Ascending aorta (tissue), 2 donors: ENCODE data around the gene DISP1. TPM values are rescaled to one million over a fixed set of nuclear protein-coding genes. Genes with fewer than 3 reads are reported as not detected.
A peak's percentile ranks its signal among the peaks of the same experiment; 100 is the strongest.

Experiments used
- DNase-seq, 2 donors: peaks; one replicate each; pipeline ENCODE4 v3.0.0-alpha.2; 2019; ENCODE audit warnings: low spot score in 2 of 2
- H3K27ac ChIP-seq, 2 donors: fragments of 200-600 bp; sonication (generic); one replicate each; pipeline ENCODE4 v1.5.1; 2016 to 2017; ENCODE audit warnings: mild to moderate bottlenecking in 1 of 2
- H3K27me3 ChIP-seq: fragments of 200-600 bp; sonication (generic); one replicate; pipeline ENCODE4 v1.5.1; 2017
- H3K36me3 ChIP-seq, 2 donors: fragments of 200-600 bp; sonication (generic); one replicate each; pipeline ENCODE4 v1.5.1; 2016
- H3K4me1 ChIP-seq, 2 donors: fragments of 200-600 bp; sonication (generic); one replicate each; pipeline ENCODE4 v1.5.1; 2016 to 2017; ENCODE audit warnings: mild to moderate bottlenecking in 1 of 2
- H3K4me3 ChIP-seq, 2 donors: fragments of 200-600 bp; sonication (generic); one replicate each; pipeline ENCODE4 v1.5.1; 2016 to 2017; ENCODE audit warnings: mild to moderate bottlenecking in 1 of 2
- H3K9me3 ChIP-seq, 2 donors: fragments of 200-600 bp; sonication (generic); one replicate each; pipeline ENCODE4 v1.5.1; 2016
- intact Hi-C: fragments of 100-400 bp; cut with DNase I; formaldehyde crosslinking; loops from one replicate; pipeline ENCODE4 v1.15.1; 2023
- total RNA-seq: library from RNA; depleted of rRNA; stranded (reverse); fragments of >200 nt; gene quantifications from one replicate; pipeline ENCODE4 v1.1.0, GENCODE V29; 2016
- TF ChIP-seq, protein P1 (sequence below), 3 experiments: fragments of 200-600 bp in 2 of 3; fragments of 450-650 bp in 1 of 3; sonication (generic) in 2 of 3; IDR thresholded peaks; one replicate each; pipeline ENCODE4 v1.5.1; 2016 to 2019; ENCODE audit warnings: antibody characterized with exemption in 3 of 3, mild to moderate bottlenecking in 1 of 3, moderate library complexity in 1 of 3

The DISP1 gene
- total RNA-seq, 1 donor from 2014 or later: 23.2 TPM

DNA sequence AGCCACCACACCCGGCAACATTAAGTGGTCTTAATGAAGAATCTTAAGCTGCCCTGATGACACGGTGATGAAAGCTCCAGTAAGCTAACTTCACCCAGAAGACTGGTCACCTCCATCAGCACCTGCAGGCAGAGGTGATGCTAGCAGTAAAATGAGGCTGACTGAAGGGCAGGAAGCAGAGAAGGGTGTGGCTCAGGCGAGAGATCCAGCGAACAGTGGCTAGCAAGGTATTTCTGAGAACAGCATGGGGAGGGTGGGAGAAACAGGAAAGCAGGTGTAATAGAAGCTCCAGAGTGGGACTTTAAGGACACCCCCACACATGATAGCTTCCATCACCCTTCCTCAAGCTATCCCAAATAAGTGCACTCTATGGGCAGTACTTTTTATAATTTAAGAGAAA, 15.9 kb upstream of the DISP1 start:
- no peak for DNase-seq
- H3K27ac ChIP-seq: no peak overlapping the region
- intact Hi-C loops: no loop called here
- TF ChIP-seq, protein P1, sequence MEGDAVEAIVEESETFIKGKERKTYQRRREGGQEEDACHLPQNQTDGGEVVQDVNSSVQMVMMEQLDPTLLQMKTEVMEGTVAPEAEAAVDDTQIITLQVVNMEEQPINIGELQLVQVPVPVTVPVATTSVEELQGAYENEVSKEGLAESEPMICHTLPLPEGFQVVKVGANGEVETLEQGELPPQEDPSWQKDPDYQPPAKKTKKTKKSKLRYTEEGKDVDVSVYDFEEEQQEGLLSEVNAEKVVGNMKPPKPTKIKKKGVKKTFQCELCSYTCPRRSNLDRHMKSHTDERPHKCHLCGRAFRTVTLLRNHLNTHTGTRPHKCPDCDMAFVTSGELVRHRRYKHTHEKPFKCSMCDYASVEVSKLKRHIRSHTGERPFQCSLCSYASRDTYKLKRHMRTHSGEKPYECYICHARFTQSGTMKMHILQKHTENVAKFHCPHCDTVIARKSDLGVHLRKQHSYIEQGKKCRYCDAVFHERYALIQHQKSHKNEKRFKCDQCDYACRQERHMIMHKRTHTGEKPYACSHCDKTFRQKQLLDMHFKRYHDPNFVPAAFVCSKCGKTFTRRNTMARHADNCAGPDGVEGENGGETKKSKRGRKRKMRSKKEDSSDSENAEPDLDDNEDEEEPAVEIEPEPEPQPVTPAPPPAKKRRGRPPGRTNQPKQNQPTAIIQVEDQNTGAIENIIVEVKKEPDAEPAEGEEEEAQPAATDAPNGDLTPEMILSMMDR (IDR thresholded peaks at IDR 0.05): no peak
- H3K9me3 ChIP-seq: no peaks in the 10 kb centered on the region
- H3K4me3 ChIP-seq: no peak overlapping the region
- no peaks in the 10 kb centered on the region for H3K36me3 ChIP-seq
- no peaks in the 10 kb centered on the region for H3K4me1 ChIP-seq
- no peaks in the 10 kb centered on the region for H3K27me3 ChIP-seq

DNA sequence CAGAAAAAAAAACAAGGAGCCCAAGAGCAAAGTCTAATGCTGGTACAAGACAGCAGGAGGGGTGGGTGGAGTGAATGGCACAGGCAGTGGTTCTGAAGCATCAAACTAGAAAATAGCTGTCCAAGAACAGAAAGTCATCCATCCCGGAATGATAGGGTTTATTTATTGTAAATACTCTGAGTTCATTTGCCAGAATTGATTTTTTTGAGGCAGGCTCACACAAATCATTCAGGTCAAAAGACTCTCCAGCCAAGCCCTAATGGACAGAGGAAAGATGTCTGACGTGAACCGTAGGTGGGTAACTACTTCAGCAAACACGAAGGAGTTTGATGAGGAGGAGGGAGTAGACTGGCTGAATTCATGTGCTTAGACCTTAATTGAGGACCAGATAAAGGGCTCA, 13.8 kb upstream of the DISP1 start:
- Histone ChIP-seq H3K9me3 (no peaks in the 10 kb centered on the region), H3K27ac (no peak overlapping the region), H3K4me1 (no peaks in the 10 kb centered on the region), H3K36me3 (no peaks in the 10 kb centered on the region), H3K27me3 (no peaks in the 10 kb centered on the region), H3K4me3 (no peak overlapping the region)
- TF ChIP-seq, protein P1 (IDR thresholded peaks at IDR 0.05): no peak
- intact Hi-C loops: no loop called here
- DNase-seq: no peak

DNA sequence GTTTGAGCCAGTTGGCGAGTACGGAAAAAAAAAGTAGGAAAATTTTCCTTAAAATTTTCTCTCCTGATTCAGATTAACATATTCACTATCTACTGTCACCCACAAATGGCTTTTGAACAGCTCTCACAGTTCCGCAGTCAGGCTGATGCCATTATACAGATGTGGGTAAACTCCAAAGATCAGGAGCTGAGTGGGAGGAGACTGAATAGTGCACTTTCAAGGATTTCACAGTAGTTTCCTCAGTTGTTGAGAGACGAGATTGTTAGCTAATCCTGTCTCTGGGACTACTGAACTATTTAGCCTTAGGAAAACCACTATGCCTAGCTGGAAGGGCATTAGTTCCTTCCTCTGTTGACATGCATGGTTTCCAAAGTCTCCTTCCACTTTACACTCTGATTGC, 3.2 kb upstream of the DISP1 start:
- TF ChIP-seq, protein P1 (IDR thresholded peaks at IDR 0.05): no peak
- Histone ChIP-seq H3K27ac (no peak overlapping the region), H3K27me3 (no peaks in the 10 kb centered on the region), H3K4me1 (peaks cover 4 to 8% of the 10 kb centered on the region in 2 donors), H3K36me3 (no peaks in the 10 kb centered on the region), H3K4me3 (no peak overlapping the region), H3K9me3 (no peaks in the 10 kb centered on the region)
- DNase-seq: no peak
- intact Hi-C loops: loop anchor here (5.0 to 10.0 kb wide), 3 partner anchors 347 to 1069 kb away; partner anchors contain the start of genes DUSP10 and TP53BP2

DNA sequence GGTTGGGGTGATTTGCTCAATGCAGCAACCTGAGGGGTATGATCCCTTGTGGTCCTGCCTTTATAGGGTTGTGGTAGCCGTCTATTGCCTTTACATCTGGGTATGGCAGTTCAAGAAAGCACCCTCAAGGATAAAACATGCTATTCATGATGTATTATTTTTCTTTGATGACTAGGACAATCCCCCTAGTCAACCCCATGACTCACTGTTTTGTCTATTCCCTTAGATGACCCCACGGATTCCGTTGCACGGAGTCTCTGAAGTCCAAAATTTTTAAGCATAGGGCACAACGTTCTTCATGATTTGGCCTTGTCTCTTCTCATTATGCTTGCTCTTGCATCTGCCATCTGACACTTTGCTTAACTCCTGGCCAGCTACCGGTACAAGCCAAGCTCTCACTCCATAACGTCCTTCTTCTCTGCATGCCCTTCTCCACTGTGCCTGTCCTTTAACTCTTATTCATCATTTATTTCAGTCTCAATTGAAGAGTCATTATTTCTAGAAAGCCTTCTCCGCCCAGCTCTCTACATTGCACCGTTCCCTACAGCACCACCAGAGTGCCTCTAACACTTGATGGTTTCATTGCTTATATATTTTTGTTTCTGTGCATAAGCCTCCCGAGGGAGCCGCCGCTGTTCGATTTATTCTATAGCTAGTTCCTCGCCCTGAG, 838 bp upstream of the DISP1 start:
- Histone ChIP-seq H3K36me3 (no peaks in the 10 kb centered on the region), H3K9me3 (no peaks in the 10 kb centered on the region), H3K4me1 (peaks cover 4 to 13% of the 10 kb centered on the region in 2 donors), H3K27me3 (no peaks in the 10 kb centered on the region), H3K27ac (peak overlapping the region; percentile 91 to 100), H3K4me3 (peak overlapping the region; percentile 61 to 95)
- TF ChIP-seq, protein P1 (IDR thresholded peaks at IDR 0.05): no peak
- DNase-seq: no peak
- intact Hi-C loops: loop anchor here (2.0 to 10.0 kb wide), 4 partner anchors 59 to 1072 kb away; partner anchors contain the start of genes DUSP10 and TP53BP2

DNA sequence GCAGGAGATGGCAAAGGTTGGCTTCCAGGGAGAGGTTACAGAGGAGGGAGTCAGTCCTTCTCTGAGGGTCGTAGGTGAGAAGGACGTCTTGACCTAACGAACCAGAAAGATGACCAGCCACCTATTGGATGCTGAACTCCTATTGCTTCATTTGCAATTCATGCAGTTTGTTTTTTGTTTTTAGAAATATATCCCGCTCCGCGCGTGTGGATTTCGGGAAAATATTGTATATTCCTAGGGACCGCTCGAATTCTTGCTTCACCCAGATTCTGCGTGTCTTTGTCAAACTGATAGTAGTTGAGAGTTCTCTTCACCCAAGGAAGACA, 564 bp downstream of the DISP1 start:
- H3K4me1 ChIP-seq: peaks cover 4 to 15% of the 10 kb centered on the region in 2 donors
- intact Hi-C loops: loop anchor here (1.0 to 10.0 kb wide), 5 partner anchors 61 to 1029 kb away; partner anchors contain the start of genes AIDA, BROX and TP53BP2
- no peaks in the 10 kb centered on the region for H3K36me3 ChIP-seq

More for the DNA sequence above, 564 bp downstream of the DISP1 start:
- Histone ChIP-seq H3K9me3 (no peaks in the 10 kb centered on the region), H3K4me3 (peak overlapping the region; percentile 61 to 95), H3K27ac (peak overlapping the region; percentile 91 to 100), H3K27me3 (no peaks in the 10 kb centered on the region)
- DNase-seq: no peak
- TF ChIP-seq, protein P1 (IDR thresholded peaks at IDR 0.05): no peak
